DMS53 treated with DMSO at 0.1 percent for 48 hours (cell line): Measurements from ENCODE around the gene NCS1.

ENCODE experiments used
- DNase-seq: peaks from one replicate; lab custom pipeline; 2025; ENCODE audit not compliant: unreplicated experiment; lab: John Stamatoyannopoulos, UW

NCS1 gene

DNA sequence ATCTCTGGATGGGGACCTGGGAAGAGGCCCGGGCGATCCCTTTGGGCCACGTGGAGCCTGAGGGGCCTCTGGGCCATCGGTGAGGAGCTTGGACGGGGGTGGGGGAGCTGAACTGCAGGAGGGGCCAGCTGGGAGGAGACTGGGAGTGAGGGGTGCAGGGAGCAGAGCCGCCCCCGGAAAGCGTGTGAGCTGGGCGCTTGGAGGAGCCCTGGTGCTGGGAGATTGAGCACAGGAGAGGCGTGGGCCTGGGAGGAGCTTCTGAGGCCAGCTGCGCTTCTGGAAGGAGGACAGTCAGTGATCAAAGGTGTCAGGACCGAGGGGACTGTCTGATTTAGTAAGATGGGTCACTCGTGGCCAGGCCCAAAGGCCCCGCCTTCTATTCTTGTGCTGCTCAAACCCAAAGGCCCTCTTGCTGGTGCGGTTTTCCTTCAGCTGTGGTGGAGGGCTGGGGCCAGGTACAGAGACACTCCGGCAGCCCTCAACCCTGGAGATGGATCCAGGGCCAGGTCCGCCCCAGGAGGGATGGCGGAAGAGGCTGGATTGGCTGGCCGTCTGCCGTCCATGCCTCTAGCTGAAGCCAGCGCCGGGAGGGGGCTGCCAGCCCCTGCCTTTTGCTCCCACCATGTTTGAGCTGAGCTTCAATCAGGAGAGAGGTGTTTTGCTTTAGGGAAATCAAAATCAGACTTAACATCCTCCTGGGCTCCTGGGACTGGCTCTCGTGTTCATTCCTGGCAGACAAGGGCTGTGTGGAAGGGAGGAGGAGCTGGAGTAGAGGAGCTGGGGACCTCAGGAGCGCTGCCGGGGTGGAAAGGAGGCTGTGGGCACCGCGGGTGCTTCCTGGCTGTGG lies 21.6 kb downstream of the NCS1 start:
- no peak for DNase-seq

DNA sequence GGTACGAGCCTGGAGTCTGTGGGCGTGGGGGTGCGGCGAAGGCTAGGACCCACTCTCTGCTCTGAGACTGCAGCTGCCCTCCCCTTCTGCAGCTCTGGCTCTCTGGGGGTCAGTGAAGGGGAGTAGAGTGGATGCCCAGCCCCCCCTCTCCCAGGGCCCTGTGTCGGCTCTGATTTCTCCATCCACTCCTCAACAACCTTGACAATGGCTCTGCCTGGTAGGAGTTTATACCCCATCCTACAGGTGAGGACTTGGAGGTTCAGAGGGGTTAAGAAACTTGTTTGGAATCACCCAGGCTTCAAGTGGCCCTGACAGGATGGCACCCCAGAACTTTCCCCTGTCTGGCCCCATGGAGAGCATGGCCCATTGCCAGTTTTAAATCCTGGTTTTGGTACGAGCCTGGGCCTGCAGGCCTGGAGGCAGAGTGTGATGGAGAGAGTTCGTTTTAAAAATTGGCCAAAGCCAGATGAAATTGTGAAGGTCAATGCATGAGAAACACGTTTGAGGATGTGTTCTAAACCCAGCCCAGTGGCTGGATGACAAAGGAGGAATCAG lies 22.3 kb downstream of the NCS1 start:
- no peak for DNase-seq

DNA sequence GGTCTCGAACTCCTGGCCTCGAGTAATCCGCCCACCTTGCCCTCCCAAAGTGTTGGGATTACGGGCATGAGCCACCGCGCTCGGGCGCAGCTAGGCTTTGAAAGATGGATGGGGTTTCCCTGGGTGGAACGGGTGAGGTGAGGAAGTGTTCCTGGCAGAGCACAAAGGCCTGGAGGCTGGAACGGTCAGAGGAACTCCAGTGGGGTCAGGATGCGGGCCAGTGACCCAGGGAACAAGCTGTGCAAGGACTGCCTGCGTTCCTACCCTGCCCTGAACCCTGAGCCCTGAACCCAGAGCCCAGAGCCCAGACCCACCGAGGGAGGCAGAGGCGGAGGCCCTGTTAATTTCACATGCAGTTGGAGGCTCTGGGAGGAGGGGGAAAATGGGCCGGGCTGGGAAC lies 23.4 kb downstream of the NCS1 start:
- DNase-seq: no peak

DNA sequence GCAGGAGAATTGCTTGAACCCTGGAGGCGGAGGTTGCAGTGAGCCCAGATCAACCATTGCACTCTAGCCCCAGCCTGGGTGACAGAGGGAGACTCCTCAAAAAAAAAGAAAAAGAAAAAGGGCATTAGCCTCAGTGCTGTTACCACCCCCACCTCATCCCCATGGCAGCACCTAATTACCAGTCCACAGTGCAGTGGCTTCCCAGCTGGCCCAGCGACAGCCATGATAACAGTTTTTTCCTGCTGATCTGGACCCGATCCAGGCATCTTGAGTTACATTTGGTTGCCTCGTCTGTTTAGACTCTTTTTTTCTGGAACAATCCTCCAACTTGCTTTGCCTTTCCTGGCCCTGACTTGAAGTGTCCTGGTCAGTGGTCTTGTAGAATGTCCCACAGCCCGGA lies 24.4 kb downstream of the NCS1 start:
- no peak for DNase-seq

DNA sequence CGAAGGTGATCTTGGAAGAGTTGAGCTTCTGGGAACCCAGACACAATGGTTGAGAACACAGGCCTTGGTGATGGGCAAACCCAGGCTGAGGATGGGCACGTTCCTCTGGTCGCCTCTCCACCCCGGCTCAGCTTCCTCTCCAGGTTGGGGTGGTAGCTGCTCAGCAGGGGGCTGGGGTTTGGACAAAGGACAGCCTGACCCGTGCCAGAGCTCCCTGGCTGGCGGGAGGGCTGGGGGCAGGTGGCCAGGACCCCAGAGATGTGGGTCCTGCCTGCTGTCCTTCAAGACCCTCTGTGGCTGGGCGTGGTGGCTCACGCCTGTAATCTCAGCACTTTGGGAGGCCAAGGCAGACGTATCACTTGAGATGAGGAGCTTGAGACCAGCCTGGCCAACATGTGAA lies 25.2 kb downstream of the NCS1 start:
- DNase-seq: no peak

GRCh38 chr9:130197888-130198287 lies 25.7 kb downstream of the NCS1 start:
- DNase-seq: no peak

DNA sequence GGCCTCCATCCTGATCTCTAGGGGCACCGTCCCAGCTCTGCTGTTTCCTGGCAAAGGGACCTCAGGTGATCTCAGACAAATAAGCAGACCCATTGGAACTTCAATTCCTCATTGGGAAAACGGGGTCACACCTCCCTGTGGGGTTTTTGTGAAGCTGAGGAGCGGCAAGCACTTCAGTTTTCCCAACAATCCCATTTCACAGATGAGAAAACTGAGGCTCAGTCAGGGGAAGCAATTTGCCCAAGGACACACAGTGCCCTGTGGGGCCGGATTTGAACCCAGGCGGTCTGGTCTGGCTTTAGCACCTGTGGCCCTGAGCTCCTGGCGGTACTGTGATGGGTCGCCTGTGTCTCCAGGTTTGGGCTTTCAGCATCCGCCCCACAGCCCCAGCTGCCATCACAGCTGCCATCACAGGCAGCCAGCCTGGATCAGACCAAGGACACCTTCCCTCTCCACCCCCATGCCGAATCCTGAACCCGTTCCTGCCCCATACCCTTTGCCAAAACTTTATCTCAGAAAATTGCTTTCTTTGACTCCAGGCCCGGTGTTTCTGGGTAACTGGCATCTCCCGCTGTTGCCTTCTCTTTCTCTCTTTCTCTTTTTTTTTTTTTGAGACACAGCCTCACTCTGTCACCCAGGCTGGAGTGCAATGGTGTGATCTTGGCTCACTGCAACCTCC lies 26.4 kb downstream of the NCS1 start:
- no peak for DNase-seq

DNA sequence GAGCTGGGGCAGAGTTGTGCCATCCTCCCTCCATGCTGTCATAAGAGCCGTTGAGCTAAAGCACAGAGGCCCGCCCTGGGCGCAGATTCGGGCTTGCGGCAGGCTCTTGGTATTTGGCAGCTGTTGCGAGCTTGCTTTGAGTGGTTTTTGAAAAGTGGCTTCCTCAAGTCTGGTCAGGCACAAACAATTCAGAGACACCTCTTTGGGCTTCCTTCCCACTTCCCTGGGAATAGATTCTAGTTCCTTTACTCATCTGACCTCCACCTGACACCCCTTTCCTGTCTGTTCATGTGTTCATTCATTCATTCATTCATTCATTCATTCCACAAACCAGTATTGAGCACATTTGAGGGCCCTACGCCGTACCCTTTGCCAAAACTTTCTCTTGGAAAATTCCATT lies 27.4 kb downstream of the NCS1 start:
- DNase-seq: no peak

GRCh38 chr9:130200038-130200849 lies 28.0 kb downstream of the NCS1 start:
- DNase-seq: no peak

DNA sequence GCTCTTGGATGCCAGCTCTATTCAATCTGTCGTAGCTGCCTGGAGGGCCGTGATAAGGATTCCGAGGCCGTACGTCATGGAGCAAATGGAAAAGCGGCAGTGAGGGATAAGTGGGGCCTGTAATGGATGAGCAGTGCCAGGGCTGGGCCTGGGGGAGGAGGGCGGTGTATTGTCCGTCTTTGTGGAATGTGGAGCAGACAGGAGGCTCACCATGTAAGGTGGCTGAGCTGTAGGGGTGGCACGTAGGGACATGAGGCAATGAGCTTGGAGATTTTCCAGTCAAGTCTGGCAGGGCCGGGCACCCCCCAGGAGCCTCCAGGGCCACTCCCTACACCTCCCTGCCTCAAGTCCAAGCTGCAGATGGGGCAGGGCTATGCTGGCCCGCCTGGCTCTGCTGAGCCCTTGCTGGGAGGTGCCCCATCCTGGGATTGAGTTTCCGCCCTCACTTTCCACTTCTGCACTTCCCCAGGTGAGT lies 29.2 kb downstream of the NCS1 start:
- no peak for DNase-seq

DNA sequence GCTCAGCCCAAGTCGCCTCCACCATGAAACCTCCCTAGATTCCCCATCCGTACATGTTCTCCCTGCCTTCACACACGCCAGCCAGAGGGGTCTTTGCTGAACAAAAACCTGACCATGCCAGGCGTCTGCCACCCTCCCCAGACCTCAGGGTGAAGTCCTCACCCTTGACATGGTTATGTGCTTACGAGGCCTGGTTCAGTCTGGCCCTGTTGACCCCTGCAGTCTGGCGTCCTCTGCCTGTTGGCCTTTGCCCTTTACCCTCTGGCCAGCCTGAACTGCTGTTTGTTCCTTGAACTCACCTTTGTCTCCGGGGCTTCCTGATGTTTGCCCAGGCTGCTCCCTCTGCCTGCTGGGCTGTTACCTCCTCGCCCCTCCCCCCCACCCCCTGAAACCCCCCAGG lies 29.8 kb downstream of the NCS1 start:
- DNase-seq: no peak

DNA sequence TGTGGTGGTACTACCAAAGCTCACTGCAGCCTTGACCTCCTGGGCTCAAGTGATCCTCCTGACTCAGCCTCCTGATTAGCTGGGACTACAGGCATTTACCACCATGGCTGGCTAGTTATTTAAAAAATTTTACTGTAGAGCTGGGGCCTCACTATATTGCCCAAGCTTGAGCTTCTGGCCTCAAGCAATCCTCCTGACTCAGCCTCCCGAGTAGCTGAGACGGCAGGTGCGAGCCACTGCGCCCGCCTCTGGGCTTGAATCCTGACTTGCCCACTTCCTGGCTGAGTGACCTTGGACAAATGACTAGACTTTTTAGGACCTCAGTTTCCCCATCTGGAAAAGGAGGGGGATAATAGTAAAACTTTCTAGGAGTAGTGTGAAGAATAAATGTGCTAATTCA lies 32.1 kb downstream of the NCS1 start:
- no peak for DNase-seq

GRCh38 chr9:130204959-130205358 lies 32.8 kb downstream of the NCS1 start:
- no peak for DNase-seq

- DNase-seq: no peak
Measured at GRCh38 chr9:130205912-130206311, 33.7 kb downstream of the NCS1 start.

DNA sequence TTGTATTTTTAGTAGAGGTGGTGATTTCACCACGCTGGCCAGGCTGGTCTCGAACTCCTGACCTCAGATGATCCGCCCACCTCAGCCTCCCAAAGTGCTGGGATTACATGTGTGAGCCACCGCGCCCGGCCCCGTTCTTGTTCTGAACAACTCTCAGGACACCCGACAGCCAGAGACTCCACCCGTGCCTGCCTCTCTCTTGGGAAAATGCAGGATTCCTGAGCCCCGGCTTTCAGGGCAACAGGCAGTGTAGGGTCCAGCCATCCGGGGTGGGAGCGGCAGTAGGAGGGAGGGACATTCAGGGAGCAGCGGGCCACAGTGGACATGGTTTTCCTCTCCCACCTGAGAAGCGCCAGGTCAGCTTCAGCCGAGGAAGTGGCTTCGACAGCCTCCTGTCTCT lies 34.4 kb downstream of the NCS1 start:
- no peak for DNase-seq

GRCh38 chr9:130207241-130207992 lies 35.2 kb downstream of the NCS1 start:
- no peak for DNase-seq

GRCh38 chr9:130208600-130209347 lies 36.6 kb downstream of the NCS1 start:
- DNase-seq: no peak

DNA sequence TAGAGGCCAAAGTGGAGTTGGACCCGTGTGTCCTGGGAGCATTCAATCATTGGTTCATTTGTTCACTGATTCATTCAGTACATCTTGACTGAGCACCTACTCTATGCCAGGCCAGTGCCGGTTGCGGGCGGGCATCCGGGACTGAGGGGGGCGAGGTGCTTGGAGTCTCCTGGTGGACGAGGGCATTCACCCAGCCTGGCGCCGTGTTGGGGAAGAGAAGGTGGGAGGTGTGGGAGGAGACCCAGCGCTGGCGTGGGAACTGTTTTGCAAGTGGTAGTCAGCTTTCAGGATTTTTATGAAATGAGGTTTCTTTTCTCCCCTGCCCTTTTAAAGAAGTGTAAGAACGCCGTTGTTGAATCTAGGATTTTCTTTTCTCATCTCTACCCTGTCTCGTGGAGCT lies 37.2 kb downstream of the NCS1 start:
- DNase-seq: no peak

DNA sequence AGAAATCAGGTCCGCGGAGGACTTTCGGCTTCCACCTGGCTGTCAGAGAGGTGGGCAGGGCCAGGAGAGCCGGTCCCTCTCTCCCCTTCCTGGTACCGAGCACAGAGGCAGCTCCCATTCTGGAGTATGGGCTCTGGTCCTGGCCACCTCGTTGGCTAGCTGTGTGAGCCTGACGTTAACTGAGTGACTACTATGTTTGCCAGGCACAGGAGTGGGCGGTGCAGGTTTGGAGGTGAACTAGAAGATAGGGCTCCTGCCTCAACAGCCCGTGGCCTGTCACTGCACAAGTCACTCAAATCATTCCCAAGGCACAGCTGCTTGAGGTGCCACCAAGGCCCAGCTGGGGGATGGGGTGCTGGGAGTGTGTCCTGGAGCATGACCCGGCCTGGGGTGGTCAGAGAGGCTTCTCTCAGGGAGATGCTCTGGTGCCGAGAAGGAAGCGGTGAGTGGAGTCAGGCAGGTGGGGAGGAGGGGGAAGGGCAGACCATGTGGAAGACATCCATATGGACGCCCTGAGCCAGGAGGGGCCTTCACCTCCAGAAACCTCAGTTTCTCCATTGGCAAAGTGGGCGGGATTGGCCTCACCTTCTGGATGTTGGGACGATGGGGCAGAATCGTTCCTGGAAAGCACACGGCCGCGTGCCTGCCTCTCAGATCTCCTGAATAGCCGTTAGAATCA lies 39.5 kb downstream of the NCS1 start:
- DNase-seq: no peak
